Lung (tissue), 12 donors: ENCODE results near the gene DCAF4L1. TPM values are rescaled to one million over a fixed set of nuclear protein-coding genes. Genes with fewer than 3 reads are reported as not detected.

Experiments
- ATAC-seq: fragments of 200-7000 bp; cut with Tn5 transposase; one replicate; pipeline ENCODE4 v1.9.1; 2020; ENCODE audit warnings: moderate number of reproducible peaks; ENCODE audit not compliant: insufficient read depth, low FRiP score
- DNase-seq, 3 donors: peaks; one replicate each; pipeline ENCODE4 v3.0.0-alpha.2; 2013 to 2017
- H3K27ac ChIP-seq, 2 donors: one replicate each; pipeline ENCODE4 v1.5.1; 2013; ENCODE audit warnings: mild to moderate bottlenecking in 2 of 2, moderate library complexity in 2 of 2, control low read depth in 1 of 2, inconsistent platforms in 1 of 2, low read depth in 1 of 2, low read length in 1 of 2
- H3K27me3 ChIP-seq, 3 donors: one replicate each; pipeline ENCODE4 v1.5.1; 2013; ENCODE audit warnings: low read length in 2 of 3; ENCODE audit not compliant: control insufficient read depth in 3 of 3, insufficient read depth in 3 of 3
- H3K36me3 ChIP-seq, 4 donors: one replicate each; pipeline ENCODE4 v1.5.1; 2013; ENCODE audit warnings: low read length in 4 of 4, mild to moderate bottlenecking in 1 of 4, moderate library complexity in 1 of 4; ENCODE audit not compliant: control insufficient read depth in 4 of 4, insufficient read depth in 4 of 4
- H3K4me1 ChIP-seq, 5 donors: one replicate each; pipeline ENCODE4 v1.5.1; 2013; ENCODE audit warnings: low read length in 5 of 5, mild to moderate bottlenecking in 2 of 5, moderate library complexity in 1 of 5; ENCODE audit not compliant: control insufficient read depth in 5 of 5, insufficient read depth in 5 of 5
- H3K4me3 ChIP-seq: one replicate; pipeline ENCODE4 v1.5.1; 2013; ENCODE audit warnings: mild to moderate bottlenecking, control low read depth, moderate library complexity
- H3K9ac ChIP-seq, 2 donors: one replicate each; pipeline ENCODE4 v1.5.1; 2013; ENCODE audit warnings: low read length in 2 of 2, control low read depth in 1 of 2; ENCODE audit not compliant: insufficient read depth in 1 of 2
- H3K9me3 ChIP-seq, 4 donors: one replicate each; pipeline ENCODE4 v1.5.1; 2013; ENCODE audit warnings: low read length in 3 of 4, mild to moderate bottlenecking in 1 of 4, moderate library complexity in 1 of 4; ENCODE audit not compliant: control insufficient read depth in 4 of 4, insufficient read depth in 3 of 4
- WGBS, 2 donors: extraction: QIAGEN DNeasy Blood & Tissue Kit; methylation state at CpG; one replicate each; pipeline ENCODE4 v1.1.7; 2013; 5-methylcytosine and 5-hydroxymethylcytosine counted together
- polyA plus RNA-seq, 2 donors: library from polyadenylated mRNA; stranded (reverse); fragments of 200-250 nt; gene quantifications; one replicate each; pipeline ENCODE4 v1.2.1, GENCODE V29; 2013
- total RNA-seq, 2 donors: library from RNA; depleted of rRNA in 1 of 2; stranded (reverse); fragments of >200 nt in 1 of 2; gene quantifications; one replicate each; pipeline ENCODE4 v1.2.1, GENCODE V29; 2014 to 2021
- TF ChIP-seq, protein P1 (sequence below): IDR thresholded peaks from 2 replicates; pipeline ENCODE4 v1.5.1; 2012; ENCODE audit warnings: mild to moderate bottlenecking; ENCODE audit errors: control extremely low read depth, extremely low read depth
- donor health status: control.
- donor health status: control.
- donor health status: Bipolar disorder and iron deficiency.
- donor health status: healthy.
- donor health status: DM: yes; HTN: yes; CAD: no.

DCAF4L1 gene
- total and polyA plus RNA-seq, 4 donors: 0.11 to 0.43 (median 0.22) TPM

DNA sequence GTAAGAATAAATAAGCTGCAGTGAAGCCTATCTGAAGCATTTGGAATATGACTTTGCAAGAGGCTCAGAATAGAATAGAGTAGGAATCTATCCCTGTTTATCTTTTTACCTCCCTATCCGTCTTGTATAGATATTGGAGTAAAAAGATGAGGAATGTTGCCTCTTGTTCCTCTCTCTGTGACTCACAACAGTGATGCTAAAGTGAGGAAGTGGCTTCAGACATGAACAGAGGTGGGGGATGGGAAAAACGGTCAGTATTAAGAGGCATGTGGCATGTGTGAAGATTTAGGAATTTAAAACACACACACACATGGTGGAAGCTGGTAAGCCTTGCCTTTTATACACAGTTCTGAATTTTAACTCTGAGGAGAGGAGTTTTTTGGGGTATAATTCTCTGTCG lies 3.8 kb upstream of the DCAF4L1 start:
- H3K9ac ChIP-seq: no peak overlapping the region
- TF ChIP-seq, protein P1, sequence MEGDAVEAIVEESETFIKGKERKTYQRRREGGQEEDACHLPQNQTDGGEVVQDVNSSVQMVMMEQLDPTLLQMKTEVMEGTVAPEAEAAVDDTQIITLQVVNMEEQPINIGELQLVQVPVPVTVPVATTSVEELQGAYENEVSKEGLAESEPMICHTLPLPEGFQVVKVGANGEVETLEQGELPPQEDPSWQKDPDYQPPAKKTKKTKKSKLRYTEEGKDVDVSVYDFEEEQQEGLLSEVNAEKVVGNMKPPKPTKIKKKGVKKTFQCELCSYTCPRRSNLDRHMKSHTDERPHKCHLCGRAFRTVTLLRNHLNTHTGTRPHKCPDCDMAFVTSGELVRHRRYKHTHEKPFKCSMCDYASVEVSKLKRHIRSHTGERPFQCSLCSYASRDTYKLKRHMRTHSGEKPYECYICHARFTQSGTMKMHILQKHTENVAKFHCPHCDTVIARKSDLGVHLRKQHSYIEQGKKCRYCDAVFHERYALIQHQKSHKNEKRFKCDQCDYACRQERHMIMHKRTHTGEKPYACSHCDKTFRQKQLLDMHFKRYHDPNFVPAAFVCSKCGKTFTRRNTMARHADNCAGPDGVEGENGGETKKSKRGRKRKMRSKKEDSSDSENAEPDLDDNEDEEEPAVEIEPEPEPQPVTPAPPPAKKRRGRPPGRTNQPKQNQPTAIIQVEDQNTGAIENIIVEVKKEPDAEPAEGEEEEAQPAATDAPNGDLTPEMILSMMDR: no peak

DNA sequence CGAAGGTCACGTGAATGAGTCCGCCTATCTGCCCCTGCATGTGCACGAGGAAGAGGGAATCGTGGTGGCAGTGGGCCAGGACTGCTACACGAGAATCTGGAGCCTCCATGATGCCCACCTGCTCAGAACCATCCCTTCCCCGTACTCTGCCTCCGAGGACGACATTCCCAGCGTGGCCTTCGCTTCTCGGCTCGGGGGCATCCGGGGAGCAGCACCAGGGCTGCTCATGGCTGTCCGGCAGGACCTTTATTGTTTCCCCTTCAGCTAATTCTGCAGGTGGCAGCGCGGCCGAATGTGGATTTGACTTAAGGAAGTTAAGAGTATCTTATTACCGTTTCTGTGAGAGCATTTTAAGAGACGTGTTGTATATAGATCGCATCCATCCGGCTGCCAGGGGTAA lies 1.2 kb downstream of the DCAF4L1 start:
- no peak for ATAC-seq
- no peak overlapping the region for H3K9ac ChIP-seq
- H3K9me3 ChIP-seq: no peaks in the 10 kb centered on the region
- WGBS, 2 donors: 94% methylated on average over 22 of the region's 22 CpGs
- no peak for DNase-seq
- no peak overlapping the region for H3K27ac ChIP-seq
- no peaks in the 10 kb centered on the region for H3K27me3 ChIP-seq
- TF ChIP-seq, protein P1: no peak
- H3K4me1 ChIP-seq: no peaks in the 10 kb centered on the region
- no peak overlapping the region for H3K4me3 ChIP-seq
- H3K36me3 ChIP-seq: no peaks in the 10 kb centered on the region

More for the DNA sequence above, 3.8 kb upstream of the DCAF4L1 start:
- ATAC-seq (no peak), DNase-seq (no peak)
- no peaks in the 10 kb centered on the region for H3K9me3 ChIP-seq
- no peak overlapping the region for H3K27ac ChIP-seq
- H3K27me3 ChIP-seq: no peaks in the 10 kb centered on the region
- no peaks in the 10 kb centered on the region for H3K36me3 ChIP-seq
- 39 to 43% methylated on average over 3 of the region's 3 CpGs for WGBS, 2 donors
- no peak overlapping the region for H3K4me3 ChIP-seq
- H3K4me1 ChIP-seq: no peaks in the 10 kb centered on the region

DNA sequence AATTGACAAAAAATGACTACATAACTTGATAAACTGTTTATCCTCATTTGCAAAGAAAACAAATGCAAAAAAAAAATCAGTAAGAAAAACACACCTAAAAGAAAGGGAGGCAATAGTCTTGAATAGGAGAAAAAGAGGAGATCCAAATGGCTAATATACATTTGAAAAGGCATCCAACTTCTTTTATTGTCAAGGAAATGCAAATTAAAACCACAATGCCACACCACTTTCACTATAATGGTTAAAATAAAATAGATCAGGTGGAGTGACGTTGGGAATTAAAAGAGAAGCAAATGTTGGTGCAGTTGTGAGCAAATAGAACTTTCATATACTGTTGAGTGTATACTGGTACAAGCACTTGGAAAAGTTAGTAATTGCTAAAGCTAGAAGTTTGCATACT lies 3.6 kb downstream of the DCAF4L1 start:
- Histone ChIP-seq H3K36me3 (no peaks in the 10 kb centered on the region), H3K9ac (no peak overlapping the region), H3K9me3 (no peaks in the 10 kb centered on the region), H3K4me3 (no peak overlapping the region), H3K27me3 (no peaks in the 10 kb centered on the region), H3K27ac (no peak overlapping the region), H3K4me1 (peaks cover 0 to 10% (median 0%) of the 10 kb centered on the region in 5 donors)
- TF ChIP-seq, protein P1: no peak
- 57 to 76% methylated on average over 1 of the region's 1 CpG for WGBS, 2 donors
- ATAC-seq (no peak), DNase-seq (no peak)

DNA sequence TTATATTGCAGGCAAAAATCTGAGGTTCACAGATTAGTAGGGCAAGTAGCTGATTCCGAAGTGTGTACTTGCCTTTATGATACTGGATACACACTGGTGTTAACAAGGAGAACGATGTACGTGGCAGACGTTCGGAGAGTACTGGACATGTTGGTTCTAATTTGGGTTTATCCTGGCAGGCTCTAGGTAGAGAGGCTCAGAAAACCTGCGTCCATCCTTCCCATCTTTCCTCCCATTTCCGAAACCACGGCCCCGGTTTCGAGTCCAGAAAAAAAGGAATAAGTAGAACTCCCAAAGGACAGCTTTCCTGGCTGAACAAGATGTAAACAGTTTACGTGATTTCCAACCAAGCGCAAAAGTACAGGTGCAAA lies 8.4 kb downstream of the DCAF4L1 start:
- Histone ChIP-seq H3K27me3 (no peaks in the 10 kb centered on the region), H3K27ac (peak overlapping the region; percentile 62 to 69), H3K4me1 (peaks cover 4 to 24% (median 9%) of the 10 kb centered on the region in 5 donors), H3K9ac (peak overlapping the region; percentile 22 to 92), H3K9me3 (no peaks in the 10 kb centered on the region), H3K36me3 (no peaks in the 10 kb centered on the region), H3K4me3 (peak overlapping the region; percentile 81)
- TF ChIP-seq, protein P1: no peak
- ATAC-seq (peak; percentile 23), DNase-seq (no peak)
- 1 to 2% methylated on average over 12 of the region's 12 CpGs for WGBS, 2 donors
